Glutamatergic neuron (in vitro differentiated cells): ENCODE results near the gene MYO18B. TPM values are rescaled to one million over a fixed set of nuclear protein-coding genes. Genes with fewer than 3 reads are reported as not detected.

Source experiments
- DNase-seq: peaks from one replicate; pipeline ENCODE4 v3.0.0; 2022
- H3K27ac Mint-ChIP-seq: one replicate; pipeline ENCODE4 v1.8.0; 2020; ENCODE audit warnings: mild to moderate bottlenecking, mixed read lengths, inconsistent platforms; ENCODE audit not compliant: unreplicated experiment
- H3K27me3 Mint-ChIP-seq: one replicate; pipeline ENCODE4 v1.8.0; 2020; ENCODE audit warnings: mild to moderate bottlenecking, moderate library complexity, mixed read lengths, inconsistent platforms; ENCODE audit not compliant: unreplicated experiment
- H3K36me3 Mint-ChIP-seq: one replicate; pipeline ENCODE4 v1.8.0; 2020; ENCODE audit warnings: mild to moderate bottlenecking, mixed read lengths, inconsistent platforms; ENCODE audit not compliant: unreplicated experiment
- H3K4me1 Mint-ChIP-seq: one replicate; pipeline ENCODE4 v1.8.0; 2020; ENCODE audit warnings: mild to moderate bottlenecking, low read depth, mixed read lengths, inconsistent platforms; ENCODE audit not compliant: unreplicated experiment
- H3K4me3 Mint-ChIP-seq: one replicate; pipeline ENCODE4 v1.8.0; 2020; ENCODE audit warnings: mild to moderate bottlenecking, mixed read lengths, inconsistent platforms; ENCODE audit not compliant: unreplicated experiment
- H3K9me3 Mint-ChIP-seq: one replicate; pipeline ENCODE4 v1.8.0; 2020; ENCODE audit warnings: mild to moderate bottlenecking, moderate library complexity, mixed read lengths, inconsistent platforms; ENCODE audit not compliant: unreplicated experiment
- CTCF ChIP-seq: fragments of 200-600 bp; sonication (generic); IDR thresholded peaks from one replicate; pipeline ENCODE4 v1.5.0; 2021; ENCODE audit not compliant: partially characterized antibody, unreplicated experiment
- total RNA-seq: library from RNA; stranded (reverse); fragmentation: NEBNext Ultra II Directional; extraction: Animal tissue kit (Norgen Biotek cat#: 25700); gene quantifications from one replicate; pipeline ENCODE4 v1.2.1, GENCODE V29; 2021; ENCODE audit not compliant: unreplicated experiment

The MYO18B gene
- total RNA-seq, 1 donor from 2014 or later = 0.25 TPM

GRCh38 chr22:25751174-25751581 is 9.2 kb downstream of the MYO18B start:
- H3K27ac Mint-ChIP-seq = no peak overlapping the region
- no peak for TF ChIP-seq CTCF

GRCh38 chr22:25752615-25753214 is 10.7 kb downstream of the MYO18B start:
- Mint-ChIP-seq H3K4me3 (no peak overlapping the region), H3K27ac (no peak overlapping the region), H3K4me1 (no peaks in the 10 kb centered on the region), H3K27me3 (peaks cover 10% of the 10 kb centered on the region), H3K9me3 (no peaks in the 10 kb centered on the region), H3K36me3 (no peaks in the 10 kb centered on the region)
- no peak for TF ChIP-seq CTCF
- DNase-seq = no peak

More at GRCh38 chr22:25751174-25751581, 9.2 kb downstream of the MYO18B start:
- Mint-ChIP-seq H3K27me3 (peaks cover 10% of the 10 kb centered on the region), H3K36me3 (no peaks in the 10 kb centered on the region), H3K4me3 (no peak overlapping the region), H3K9me3 (no peaks in the 10 kb centered on the region), H3K4me1 (no peaks in the 10 kb centered on the region)
- DNase-seq = no peak

- Mint-ChIP-seq H3K9me3 (no peaks in the 10 kb centered on the region), H3K4me1 (no peaks in the 10 kb centered on the region), H3K4me3 (no peak overlapping the region), H3K36me3 (no peaks in the 10 kb centered on the region), H3K27me3 (peaks cover 10% of the 10 kb centered on the region), H3K27ac (no peak overlapping the region)
- no peak for DNase-seq
- no peak for TF ChIP-seq CTCF
Observed at GRCh38 chr22:25753252-25753651, 11.3 kb downstream of the MYO18B start.

GRCh38 chr22:25754527-25755202 is 12.7 kb downstream of the MYO18B start:
- Mint-ChIP-seq H3K36me3 (no peaks in the 10 kb centered on the region), H3K27me3 (peaks cover 6% of the 10 kb centered on the region), H3K4me1 (no peaks in the 10 kb centered on the region), H3K27ac (no peak overlapping the region), H3K4me3 (no peak overlapping the region), H3K9me3 (no peaks in the 10 kb centered on the region)
- TF ChIP-seq CTCF = no peak
- DNase-seq = no peak

GRCh38 chr22:25757686-25758085 is 15.7 kb downstream of the MYO18B start:
- Mint-ChIP-seq H3K36me3 (no peaks in the 10 kb centered on the region), H3K27ac (no peak overlapping the region), H3K4me3 (no peak overlapping the region), H3K9me3 (peaks cover 2% of the 10 kb centered on the region), H3K4me1 (no peaks in the 10 kb centered on the region), H3K27me3 (peaks cover 3% of the 10 kb centered on the region)
- no peak for TF ChIP-seq CTCF
- DNase-seq = no peak
